Stimulated activated CD4-positive, alpha-beta T cell treated with anti-CD3 and anti-CD28 coated beads, Interleukin-1b, Interleukin-23, amount 100 ng/mL, for 48 hours (primary cell): ENCODE data around the gene SEC31A.
"Not testable (repeated sequence)": the region's sequence is repeated elsewhere in the genome, so short reads cannot be mapped to it uniquely, and the experiment has no call there.

Experiments
- DNase-seq: peaks from one replicate; pipeline ENCODE4 v3.0.0-alpha.2; 2020

SEC31A gene, protein sequence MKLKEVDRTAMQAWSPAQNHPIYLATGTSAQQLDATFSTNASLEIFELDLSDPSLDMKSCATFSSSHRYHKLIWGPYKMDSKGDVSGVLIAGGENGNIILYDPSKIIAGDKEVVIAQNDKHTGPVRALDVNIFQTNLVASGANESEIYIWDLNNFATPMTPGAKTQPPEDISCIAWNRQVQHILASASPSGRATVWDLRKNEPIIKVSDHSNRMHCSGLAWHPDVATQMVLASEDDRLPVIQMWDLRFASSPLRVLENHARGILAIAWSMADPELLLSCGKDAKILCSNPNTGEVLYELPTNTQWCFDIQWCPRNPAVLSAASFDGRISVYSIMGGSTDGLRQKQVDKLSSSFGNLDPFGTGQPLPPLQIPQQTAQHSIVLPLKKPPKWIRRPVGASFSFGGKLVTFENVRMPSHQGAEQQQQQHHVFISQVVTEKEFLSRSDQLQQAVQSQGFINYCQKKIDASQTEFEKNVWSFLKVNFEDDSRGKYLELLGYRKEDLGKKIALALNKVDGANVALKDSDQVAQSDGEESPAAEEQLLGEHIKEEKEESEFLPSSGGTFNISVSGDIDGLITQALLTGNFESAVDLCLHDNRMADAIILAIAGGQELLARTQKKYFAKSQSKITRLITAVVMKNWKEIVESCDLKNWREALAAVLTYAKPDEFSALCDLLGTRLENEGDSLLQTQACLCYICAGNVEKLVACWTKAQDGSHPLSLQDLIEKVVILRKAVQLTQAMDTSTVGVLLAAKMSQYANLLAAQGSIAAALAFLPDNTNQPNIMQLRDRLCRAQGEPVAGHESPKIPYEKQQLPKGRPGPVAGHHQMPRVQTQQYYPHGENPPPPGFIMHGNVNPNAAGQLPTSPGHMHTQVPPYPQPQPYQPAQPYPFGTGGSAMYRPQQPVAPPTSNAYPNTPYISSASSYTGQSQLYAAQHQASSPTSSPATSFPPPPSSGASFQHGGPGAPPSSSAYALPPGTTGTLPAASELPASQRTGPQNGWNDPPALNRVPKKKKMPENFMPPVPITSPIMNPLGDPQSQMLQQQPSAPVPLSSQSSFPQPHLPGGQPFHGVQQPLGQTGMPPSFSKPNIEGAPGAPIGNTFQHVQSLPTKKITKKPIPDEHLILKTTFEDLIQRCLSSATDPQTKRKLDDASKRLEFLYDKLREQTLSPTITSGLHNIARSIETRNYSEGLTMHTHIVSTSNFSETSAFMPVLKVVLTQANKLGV

DNA sequence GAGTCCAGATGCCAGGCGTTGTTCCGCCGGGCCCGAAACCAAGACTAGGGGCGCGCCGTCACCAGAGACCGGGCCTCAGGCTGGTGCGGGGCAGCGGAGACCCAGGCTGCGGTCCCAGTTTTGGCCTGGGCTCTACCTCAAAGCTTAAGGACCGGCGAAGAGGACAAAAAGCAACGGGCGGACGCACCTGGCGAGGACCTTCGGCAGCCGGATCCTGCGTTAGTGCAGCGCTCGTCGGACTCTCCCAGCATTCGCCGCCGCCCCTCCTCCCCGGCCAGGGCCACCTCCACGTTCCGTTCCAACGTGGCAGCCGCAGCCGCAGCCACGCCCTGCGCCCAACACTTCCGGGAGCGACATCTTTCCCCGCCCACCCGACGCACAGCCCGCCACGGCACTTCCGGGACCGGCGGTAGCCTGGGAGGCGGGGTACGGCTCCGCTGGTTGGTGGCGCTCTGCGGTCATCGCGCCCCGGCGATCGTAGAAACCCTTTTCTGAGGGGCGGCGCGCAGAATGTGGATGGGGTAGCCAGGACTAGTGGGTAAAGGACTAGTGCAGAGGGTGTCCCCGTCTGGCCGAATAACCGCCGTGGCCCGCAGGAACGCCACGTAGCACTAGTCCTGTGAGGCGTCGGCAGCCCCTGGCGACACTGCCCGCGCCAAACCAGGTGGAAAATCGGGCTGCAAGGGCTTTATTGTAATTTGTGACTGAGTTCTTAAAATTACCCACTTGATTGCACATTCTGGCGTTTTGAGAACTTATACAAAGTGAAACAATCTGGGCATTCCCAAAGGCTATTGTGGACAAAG lies at the start of gene SEC31A:
TSS of gene SEC31A (minus strand) at position 253 of the 806 bp plus-strand sequence. CDS start 9,217 bp downstream, outside the sequence.
- DNase-seq: peak; percentile 97

DNA sequence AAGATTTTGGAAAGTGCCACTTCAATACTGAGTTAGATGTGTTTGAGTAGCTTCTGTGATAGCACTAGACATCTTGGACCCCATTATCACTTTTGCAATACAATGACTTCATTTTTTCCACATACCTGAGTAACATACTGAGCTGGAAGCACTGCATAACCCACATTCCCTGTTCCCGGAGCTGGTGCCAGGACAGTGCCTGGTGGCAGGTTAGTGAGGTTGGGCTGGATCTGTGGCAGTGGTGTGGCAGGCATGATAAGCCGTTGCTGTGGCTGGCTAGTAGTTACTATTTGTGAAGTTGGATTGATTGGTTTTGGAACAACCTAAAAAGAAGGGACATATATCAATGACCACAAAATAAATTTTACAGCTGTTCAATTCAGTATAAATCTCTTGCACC lies 48.5 kb upstream of the SEC31A start:
- DNase-seq: no peak

DNA sequence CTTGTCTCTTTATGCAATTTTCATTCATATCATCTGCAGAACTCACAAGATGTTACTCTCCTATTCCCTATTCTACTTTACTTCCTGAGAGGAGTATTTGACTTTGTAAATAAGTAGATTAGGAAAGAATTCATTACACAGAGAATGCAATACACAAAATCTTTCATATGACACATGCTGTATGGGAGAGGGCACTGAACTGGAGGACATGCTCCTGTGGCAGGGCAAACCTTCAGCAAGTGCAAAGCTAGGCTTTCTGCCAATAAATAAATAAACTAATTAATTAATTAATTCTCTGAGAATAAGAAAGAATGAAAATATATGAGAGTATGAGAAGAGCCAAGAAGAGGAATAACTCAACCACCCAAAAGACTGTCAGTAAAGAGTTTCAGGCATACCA lies 43.5 kb upstream of the SEC31A start:
- DNase-seq: no peak

DNA sequence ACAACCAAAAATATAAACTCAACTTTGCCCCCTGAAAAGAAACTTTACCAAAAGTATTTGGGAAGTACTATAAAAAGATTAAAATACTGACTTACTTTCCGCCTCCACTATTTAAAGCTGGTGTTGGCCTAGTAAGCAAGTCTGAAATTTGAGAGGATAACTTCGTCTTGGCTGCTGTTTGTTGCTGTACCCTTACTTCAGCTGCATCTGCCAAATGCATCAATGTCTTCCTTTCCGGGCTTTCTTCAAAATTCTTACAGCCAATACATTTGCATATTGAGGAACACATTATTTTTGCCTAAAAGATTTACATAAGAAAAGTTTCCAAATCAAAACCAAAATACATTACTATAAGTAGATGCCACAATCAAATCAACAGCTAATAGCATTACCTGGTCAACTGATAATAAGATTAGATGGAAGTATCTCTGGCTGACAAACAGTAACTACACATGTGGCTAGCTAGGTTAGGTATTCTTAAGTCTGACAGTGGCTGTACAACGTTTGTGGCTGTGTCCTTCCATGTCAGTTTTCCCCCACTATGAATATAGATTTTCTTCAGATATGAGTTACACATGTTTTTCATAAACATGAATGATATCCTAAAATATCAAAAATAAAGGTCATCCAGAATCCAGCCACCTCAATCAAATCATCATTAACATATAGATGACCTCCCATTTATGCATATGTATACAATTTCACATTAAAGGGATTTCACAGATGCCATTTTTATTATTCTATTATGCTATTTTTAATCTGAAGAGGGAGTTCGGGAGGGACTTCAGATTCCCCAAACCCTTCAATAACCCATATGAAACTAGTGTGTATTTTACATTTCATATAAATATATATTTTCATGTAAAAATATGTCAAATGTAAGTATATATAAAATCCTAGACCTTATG lies 40.1 kb upstream of the SEC31A start:
- DNase-seq: no peak

DNA sequence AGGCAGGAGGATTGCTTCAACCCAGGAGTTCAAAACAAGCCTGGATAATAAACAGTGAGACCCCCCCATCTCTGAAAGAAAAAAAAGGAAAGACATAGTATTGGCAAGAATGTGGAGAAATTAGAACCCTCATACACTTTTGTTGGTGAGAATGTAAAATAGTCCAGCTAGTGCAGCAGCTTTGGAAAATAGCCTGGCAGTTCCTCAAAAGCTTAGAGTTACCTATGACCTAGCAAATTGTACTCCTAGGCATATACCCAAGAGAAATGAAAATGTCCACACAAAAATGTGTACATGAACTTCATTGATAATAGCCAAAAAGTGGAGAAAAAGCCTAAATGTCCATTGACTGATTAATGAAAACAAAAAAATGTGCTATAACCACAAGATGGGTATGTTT lies 30.8 kb upstream of the SEC31A start:
- no peak for DNase-seq

DNA sequence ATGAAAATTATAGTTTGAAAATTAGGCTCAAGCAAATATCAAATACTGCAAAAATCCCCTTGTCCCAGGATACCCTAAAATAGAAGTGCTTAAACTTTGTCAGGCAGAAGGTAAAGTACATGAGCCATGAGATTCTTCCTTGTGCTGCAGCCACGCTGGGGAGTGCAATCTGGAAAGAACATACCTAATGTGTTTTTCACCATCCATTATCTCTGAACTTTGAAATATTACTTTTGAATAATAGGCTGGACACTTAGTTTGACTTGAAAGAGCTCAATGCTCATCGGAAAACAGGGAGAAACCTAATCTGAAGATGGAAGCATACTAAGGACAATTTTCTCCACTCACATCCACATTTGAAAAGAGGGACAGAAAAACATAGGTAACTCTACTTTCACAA lies 28.4 kb upstream of the SEC31A start:
- DNase-seq: no peak

DNA sequence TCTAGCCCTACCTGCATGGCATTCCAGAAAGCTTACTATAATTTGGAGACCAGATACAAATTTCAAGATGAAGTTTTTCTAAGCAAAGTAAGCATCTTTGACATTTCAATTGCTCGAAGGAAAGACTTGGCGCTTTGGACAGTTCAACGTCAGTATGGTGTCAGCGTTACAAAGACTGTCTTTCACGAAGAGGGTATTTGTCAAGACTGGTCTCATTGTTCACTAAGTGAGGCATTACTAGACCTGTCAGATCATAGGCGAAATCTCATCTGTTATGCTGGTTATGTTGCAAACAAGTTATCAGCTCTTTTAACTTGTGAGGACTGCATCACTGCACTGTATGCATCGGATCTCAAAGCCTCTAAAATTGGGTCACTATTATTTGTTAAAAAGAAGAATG lies 27.1 kb upstream of the SEC31A start:
- no peak for DNase-seq

DNA sequence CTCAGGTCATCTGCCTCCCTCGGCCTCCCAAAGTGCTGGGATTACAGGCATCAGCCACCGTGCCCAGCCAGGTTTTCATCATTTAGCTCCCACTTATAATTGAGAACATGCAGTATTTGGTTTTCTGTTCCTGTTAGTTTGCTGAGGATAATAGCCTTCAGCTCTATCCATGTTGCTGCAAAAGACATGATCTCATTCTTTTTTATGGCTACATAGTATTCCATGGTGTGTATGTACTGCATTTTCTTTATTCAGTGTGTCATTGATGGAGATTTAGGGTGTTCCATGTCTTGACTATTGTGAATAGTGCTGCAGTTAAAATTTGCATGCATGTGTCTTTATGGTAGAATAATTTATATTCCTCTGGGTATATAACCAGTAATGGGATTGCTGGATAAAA lies 23.0 kb upstream of the SEC31A start:
- not testable (repeated sequence) for DNase-seq

DNA sequence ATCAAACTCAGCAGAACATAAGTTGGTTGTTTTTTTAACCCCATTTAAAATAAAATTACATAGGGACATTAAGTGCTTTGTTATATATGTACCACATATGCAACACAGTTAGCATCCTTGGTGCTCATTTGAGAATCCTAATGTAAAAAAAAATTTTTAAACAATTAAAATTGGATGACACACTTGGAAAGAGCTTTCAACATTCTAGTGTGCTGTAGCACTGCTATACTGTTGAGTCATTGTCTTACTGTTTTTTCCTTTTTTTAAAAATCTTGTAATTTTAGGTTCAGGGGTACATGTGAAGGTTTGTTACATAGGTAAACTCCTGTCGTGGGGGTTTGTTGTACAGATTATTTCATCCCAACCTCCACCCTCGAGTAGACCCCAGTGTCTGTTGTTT lies 22.4 kb upstream of the SEC31A start:
- no peak for DNase-seq

DNA sequence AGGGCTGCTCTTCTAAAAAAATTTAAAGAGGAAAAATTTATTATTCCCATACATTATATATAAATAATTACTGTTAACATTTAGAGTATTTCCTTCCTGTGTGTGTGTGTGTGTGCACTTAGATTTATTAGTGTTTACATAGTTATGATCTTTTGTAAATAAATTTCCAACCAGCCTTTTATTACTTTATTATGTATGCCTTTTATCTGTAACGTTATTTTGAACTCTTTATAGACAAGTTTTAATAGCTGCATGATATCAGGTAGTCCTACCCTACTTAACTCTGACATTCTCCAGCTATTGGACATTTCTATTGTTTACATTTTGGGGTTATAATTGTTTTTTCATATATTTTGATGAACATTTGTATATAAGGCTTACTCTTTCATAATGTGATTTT lies 18.4 kb upstream of the SEC31A start:
- DNase-seq: no peak

DNA sequence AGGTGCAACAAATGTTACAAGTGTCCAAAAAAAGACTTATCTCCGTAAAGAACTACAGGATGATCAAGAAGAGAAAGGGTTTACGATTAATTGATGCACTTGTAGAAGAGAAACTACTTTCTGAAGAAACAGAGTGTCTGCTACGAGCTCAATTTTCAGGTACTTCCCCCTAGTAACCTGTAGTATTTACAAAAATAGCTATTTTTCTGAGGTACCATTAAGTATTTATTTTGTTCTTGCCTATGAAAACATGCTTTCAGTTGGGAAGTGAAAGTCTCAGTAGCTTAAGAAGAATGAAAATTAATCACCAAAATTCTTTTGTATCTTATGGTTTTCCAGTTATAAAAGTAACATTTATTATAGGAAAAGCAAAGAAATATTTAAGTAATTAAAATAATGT lies 15.5 kb upstream of the SEC31A start:
- DNase-seq: no peak

DNA sequence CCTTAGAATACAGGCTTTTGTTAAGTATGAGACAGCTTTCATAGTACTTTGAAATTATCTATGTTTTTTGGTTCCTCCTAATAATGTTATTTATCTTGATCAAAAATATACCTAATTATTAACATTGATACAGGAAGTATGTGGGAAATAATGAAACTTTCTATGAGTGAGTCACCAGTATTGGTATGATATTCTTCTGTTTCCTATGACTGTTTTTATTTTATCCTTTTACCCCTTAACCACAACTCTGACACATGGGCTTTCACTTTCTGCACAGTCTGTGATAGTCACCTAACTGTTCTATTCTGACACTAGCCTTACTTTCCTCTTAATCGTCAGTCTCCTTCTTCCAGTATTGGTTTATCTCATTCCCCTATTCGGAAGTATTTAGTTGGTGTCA lies 14.3 kb upstream of the SEC31A start:
- DNase-seq: peak; percentile 42

DNA sequence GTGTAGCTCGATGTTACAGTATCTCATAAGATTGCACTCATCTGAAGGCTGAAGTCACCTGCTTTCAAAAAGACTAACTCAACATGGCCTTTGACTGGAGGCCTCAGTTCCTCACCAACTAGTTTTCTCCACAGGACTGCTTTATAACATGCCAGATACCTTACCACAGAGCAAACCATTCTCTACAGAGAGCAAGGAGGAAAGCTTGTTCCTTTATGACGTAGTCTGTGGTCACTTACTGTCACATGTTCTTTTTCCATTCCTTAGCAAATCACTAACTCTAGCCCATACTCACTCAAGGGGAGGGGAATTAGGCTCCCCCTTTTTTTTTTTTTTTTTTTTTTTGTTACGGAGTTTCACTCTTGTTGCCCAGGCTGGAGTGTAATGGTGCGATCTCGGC lies 12.8 kb upstream of the SEC31A start:
- no peak for DNase-seq

DNA sequence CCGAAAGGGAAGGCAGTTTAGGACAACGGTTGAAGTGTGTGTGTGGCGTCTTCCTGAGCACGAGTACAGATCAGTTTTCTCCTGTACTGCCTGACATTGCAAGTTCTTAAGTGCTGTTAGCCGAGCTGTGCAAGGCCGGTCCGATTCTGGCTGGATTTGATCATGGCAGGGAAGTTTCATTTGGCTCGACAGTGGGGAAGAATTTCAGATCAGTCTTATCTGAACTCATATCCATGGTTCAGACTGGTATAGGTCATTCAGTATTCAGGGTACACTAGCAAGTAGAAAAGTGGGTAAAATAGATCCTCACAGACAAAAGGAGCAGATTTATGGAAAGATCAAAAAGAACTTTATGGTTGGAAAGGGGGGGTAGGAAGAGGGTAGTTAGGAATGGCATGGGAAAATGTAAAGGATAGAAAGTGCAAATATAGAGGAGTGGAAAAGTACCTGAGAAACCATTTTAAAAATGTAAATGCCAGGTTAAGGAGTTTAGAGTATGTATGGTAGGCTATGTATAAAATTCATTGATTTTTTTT lies 10.3 kb upstream of the SEC31A start:
- DNase-seq: no peak

DNA sequence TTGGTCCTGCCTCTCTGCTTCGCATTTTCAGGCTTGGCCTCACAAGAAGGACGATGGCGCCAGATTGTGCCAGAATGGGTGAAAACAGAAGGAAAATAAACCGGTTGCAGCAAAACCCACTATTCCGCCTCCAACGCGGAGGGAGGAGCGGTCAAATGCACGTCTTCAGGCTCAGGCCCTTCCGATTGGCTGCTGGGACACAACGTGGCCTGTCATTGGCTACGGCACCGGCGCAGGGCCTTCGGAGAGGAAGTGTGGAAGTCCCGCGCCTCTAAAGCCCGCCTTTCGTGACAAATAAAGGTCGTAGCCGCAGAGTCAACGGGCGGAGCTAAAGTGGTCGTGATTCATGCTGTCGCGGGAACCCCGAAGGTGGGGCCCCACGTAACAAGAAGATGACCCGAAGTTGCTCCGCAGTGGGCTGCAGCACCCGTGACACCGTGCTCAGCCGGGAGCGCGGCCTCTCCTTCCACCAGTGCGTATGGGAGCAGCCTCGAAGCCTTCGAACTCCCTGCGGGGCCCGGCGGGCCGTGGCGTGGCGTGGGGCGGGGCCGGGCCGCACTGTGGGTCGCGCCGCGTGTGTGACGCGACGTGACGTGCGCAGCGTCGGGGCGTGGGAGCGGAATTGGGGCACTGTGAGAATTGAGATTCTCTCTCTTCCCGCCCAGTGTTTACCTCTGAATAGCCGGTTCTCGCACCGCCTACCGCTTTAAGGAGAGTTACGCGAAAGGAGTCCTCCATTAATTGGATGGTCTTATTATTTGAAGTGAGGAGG lies 9.6 kb upstream of the SEC31A start, which contains the start of gene THAP9:
TSS of gene THAP9 (plus strand) at position 325 of the 772 bp plus-strand sequence. CDS start at position 393, 68 bp downstream.
- peak; percentile 99 for DNase-seq

DNA sequence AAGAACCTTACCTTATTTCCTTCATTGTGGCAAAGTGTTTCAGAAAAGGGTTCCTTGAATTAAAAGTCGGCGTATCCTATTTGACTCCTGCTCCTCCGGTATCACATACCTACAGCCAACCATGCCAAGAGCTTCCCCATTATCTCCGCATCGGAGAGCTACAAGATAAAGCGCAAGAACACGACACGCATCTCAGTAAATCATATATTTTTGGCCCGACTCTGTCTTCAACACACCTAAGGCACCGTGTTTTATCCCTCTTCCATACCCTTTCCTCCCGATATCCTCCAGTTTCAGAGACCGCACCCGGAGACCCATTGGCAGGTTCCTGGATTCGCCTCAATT lies 9.1 kb upstream of the SEC31A start:
- DNase-seq: no peak

DNA sequence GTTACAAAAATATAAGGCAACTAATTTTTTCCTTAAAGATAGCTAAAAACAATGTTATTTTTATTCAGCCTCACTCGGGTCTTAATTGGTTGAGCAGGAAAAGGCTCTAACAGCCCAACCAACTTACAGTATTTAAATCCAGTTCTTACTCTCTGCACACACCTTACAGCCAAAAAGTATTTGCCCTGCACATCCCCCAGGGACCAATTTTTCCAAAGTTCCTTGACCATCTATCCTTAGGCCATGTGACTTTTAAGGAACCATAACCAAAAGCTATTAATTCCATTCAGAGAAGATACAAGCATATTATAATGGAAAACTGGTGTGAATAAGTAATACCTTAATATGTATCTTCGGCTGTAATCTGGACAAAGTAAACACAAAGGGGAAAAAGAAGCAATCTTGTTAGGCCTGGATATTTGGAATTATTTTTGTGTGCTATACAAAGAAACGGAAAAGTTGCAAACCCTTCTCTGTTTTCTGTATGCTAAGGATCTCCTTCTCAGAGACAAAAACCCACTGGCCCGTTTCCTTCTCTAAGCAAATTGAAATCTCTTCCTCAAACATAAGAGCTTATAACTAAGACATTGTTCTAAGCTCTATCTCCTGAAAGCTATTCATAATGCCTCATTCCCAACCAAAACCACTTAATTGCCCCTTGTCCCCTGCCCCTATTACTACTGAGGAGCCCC lies 8.6 kb upstream of the SEC31A start:
- no peak for DNase-seq

DNA sequence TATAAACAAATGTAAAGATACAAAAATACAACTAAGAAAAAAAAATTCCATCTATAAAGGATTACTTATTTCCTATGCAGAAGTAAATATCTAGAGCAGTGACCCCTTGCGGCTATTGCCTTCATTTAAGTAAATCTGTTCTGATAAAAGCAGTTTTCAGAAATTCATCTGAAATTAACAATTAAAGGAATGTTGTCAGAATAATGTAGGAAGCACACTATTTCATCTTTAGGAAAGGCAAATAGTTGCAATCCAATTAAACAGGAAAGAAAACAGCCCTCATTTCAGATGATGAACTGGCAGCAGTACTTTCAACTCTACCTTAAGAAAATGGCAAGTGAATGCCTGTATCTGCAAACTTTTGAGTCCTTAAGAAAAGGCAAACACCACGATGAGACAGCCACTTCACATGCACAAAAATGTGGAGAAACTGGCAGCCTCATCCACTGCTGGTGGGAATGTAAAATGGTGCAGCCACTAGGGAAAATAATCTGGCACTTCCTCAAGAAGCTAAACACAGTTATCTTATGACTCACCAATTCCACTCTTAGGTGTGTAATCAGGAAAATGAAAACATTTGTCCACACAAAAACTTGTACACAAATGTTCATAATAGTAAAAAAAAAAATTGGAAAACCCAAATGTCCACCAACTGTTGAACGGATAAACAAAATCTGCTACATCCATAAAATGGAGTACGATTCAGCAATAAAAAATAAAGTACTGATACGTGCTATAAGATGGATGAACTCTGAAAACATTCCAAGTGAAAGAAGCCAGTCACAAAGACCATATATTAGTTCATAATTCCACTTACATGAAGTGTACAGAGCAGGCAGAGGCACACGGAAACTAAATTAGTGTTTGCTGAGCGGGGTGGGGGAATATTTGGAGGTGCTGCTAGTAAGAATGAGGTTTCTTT lies 7.6 kb upstream of the SEC31A start:
- DNase-seq: no peak
